ENCODE measurements around the gene DHDDS.

The DHDDS gene

GRCh38 chr1:26478159-26478558, 46.0 kb downstream of the DHDDS start:
- in situ Hi-C loops (cut with HindIII; ENCODE audit: low sequenced_read_pairs): no loop called here
- TF ChIP-seq CTCF (IDR thresholded peaks at IDR 0.05; ENCODE audit: low read depth, low read length): no peak
- DNase-seq (ENCODE audit: low read depth, low spot score): no peak

DNA sequence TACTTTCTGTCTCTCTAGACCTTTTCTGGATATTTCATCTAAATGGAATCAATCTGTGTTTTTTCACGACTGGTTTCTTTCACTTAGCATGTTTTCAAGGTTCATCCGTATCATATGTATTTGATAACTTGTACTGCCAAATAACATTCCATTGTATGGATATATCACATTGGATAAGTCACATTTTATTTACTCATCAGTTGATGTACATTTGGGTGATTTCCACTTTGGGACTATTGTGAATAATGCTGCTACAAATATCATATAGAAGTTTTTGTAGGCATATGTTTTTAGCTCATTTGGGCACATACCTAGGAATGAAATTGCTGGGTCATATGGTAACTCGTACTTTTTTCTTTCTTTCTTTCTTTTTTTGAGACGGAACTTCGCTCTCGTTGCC, 46.9 kb downstream of the DHDDS start:
- TF ChIP-seq CTCF (IDR thresholded peaks at IDR 0.05; ENCODE audit: low read depth, low read length): no peak
- H3K4me3 ChIP-seq (ENCODE audit: low read depth, low read length): no peak overlapping the region
- no peak for DNase-seq (ENCODE audit: low read depth, low spot score)
- in situ Hi-C loops (cut with HindIII; ENCODE audit: low sequenced_read_pairs): no loop called here

More at GRCh38 chr1:26478159-26478558, 46.0 kb downstream of the DHDDS start:
- H3K4me3 ChIP-seq (ENCODE audit: low read depth, low read length): no peak overlapping the region

- in situ Hi-C loops (cut with HindIII; ENCODE audit: low sequenced_read_pairs): no loop called here
- TF ChIP-seq CTCF (IDR thresholded peaks at IDR 0.05; ENCODE audit: low read depth, low read length): no peak
- peak; percentile 25 for DNase-seq (ENCODE audit: low read depth, low spot score)
- no peak overlapping the region for H3K4me3 ChIP-seq (ENCODE audit: low read depth, low read length)
Measured at GRCh38 chr1:26482921-26483320, 50.8 kb downstream of the DHDDS start.

GRCh38 chr1:26483980-26484379, 51.9 kb downstream of the DHDDS start:
- no peak for DNase-seq (ENCODE audit: low read depth, low spot score)
- no peak for TF ChIP-seq CTCF (IDR thresholded peaks at IDR 0.05; ENCODE audit: low read depth, low read length)
- in situ Hi-C loops (cut with HindIII; ENCODE audit: low sequenced_read_pairs): no loop called here
- no peak overlapping the region for H3K4me3 ChIP-seq (ENCODE audit: low read depth, low read length)

GRCh38 chr1:26490155-26490554, 58.0 kb downstream of the DHDDS start:
- no peak overlapping the region for H3K4me3 ChIP-seq (ENCODE audit: low read depth, low read length)
- in situ Hi-C loops (cut with HindIII; ENCODE audit: low sequenced_read_pairs): no loop called here
- TF ChIP-seq CTCF (IDR thresholded peaks at IDR 0.05; ENCODE audit: low read depth, low read length): no peak
- no peak for DNase-seq (ENCODE audit: low read depth, low spot score)

- no peak for DNase-seq (ENCODE audit: low read depth, low spot score)
- in situ Hi-C loops (cut with HindIII; ENCODE audit: low sequenced_read_pairs): no loop called here
- H3K4me3 ChIP-seq (ENCODE audit: low read depth, low read length): no peak overlapping the region
- TF ChIP-seq CTCF (IDR thresholded peaks at IDR 0.05; ENCODE audit: low read depth, low read length): no peak
Measured at GRCh38 chr1:26493267-26493666, 61.1 kb downstream of the DHDDS start.

DNA sequence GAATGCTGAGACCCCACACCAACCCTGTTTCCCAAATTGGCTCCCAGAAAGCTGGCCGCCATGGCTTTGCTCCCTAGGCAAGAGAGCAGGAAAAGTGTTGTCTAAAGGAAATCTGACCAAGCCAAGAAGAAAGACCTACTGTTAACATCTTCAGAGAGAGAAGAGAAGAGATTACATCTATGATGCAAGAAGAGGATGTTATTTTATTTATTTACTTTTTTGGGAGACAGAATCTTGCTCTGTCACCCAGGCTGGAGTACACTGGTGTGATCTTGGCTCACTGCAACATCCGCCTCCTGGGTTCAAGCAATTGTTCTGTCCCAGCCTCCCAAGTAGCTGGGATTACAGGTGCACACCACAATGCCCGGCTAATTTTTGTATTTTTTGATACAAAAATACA, 61.8 kb downstream of the DHDDS start:
- H3K4me3 ChIP-seq (ENCODE audit: low read depth, low read length): no peak overlapping the region
- DNase-seq (ENCODE audit: low read depth, low spot score): no peak
- TF ChIP-seq CTCF (IDR thresholded peaks at IDR 0.05; ENCODE audit: low read depth, low read length): no peak
- in situ Hi-C loops (cut with HindIII; ENCODE audit: low sequenced_read_pairs): no loop called here

Data from astrocyte of the spinal cord (primary cell).